Measurements from ENCODE around the gene MYOT. TPM values are rescaled to one million over a fixed set of nuclear protein-coding genes. Genes with fewer than 3 reads are reported as not detected.
"Not testable (repeated sequence)": the region's sequence is repeated elsewhere in the genome, so short reads cannot be mapped to it uniquely, and the experiment has no call there.

MYOT gene
- total RNA-seq, 1 donor, result not detected

DNA sequence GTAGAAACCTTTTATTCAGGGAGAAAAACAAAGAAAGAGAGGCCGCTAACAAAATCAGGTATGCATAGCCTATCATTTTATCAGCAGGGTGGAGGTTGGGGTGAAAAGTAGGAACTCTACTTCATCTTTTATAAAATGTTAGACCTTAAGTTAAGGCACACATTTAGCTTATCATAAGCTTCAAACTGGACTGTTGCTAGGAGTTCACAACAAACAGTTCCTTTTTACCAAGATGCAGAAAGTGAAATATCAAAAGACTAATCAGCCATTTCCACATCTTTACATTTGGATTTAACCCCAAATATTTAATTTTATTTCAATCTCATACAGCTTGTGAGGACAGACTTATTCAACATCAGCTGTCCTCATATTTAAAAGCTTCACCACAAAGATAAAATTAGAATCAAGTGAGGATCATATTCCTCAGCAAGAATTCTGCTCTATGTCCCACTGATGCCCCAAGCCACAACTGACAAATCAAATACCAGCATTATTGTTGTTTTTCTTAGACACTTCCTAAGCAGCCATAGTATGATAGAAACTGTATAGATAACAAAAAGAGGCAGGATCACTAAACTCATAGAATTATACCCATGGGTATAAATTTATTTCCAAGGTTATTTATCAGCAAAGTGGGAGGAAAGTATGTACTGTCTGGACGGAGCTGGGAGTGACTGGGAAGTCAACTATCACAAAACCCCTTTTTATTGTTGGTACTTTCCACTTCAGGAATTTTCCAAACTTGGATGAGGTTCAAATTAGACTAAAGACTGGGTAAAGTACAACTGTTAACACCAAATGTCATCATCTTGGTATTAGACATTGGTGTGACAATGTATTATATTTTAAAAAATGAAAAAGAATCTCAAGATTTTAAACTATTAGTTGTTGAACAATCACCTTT, 29.9 kb upstream of the MYOT start:
- Histone ChIP-seq H3K27me3 (ENCODE audit: insufficient read depth, low read length) (no peaks in the 10 kb centered on the region), H3K4me3 (ENCODE audit: low read length) (no peak overlapping the region), H3K9me3 (ENCODE audit: low read depth, low read length) (no peaks in the 10 kb centered on the region), H3K4me1 (ENCODE audit: insufficient read depth, low read length) (peaks cover 4% of the 10 kb centered on the region)

GRCh38 chr5:137838976-137839375, 28.7 kb upstream of the MYOT start:
- no peaks in the 10 kb centered on the region for H3K27me3 ChIP-seq (ENCODE audit: insufficient read depth, low read length)
- H3K4me1 ChIP-seq (ENCODE audit: insufficient read depth, low read length), result peaks cover 4% of the 10 kb centered on the region
- H3K4me3 ChIP-seq (ENCODE audit: low read length), result no peak overlapping the region
- H3K9me3 ChIP-seq (ENCODE audit: low read depth, low read length), result no peaks in the 10 kb centered on the region

DNA sequence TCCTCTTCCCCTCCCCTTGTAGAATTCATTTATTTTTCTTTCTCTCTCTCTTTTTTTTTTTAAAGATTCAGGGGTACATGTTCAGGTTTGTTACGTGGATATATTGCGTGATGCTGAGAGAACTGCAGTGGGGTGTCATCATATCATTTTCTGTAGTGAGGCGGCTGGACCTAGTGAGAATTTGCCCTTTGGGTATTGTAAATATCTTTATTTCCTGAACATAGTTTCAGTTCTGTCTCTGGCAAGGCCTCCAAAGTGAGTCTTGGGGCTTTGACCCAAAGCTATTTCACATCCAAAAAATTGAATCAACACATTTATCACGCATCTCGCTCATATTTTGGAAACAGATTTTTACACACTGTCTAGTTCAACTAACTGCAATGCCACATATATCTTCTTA, 25.4 kb upstream of the MYOT start:
- Histone ChIP-seq H3K4me3 (ENCODE audit: low read length) (no peak overlapping the region), H3K4me1 (ENCODE audit: insufficient read depth, low read length) (peaks cover 4% of the 10 kb centered on the region), H3K27me3 (ENCODE audit: insufficient read depth, low read length) (no peaks in the 10 kb centered on the region)

GRCh38 chr5:137843676-137844299, 23.9 kb upstream of the MYOT start:
- peaks cover 4% of the 10 kb centered on the region for H3K4me1 ChIP-seq (ENCODE audit: insufficient read depth, low read length)
- no peak overlapping the region for H3K4me3 ChIP-seq (ENCODE audit: low read length)
- no peaks in the 10 kb centered on the region for H3K9me3 ChIP-seq (ENCODE audit: low read depth, low read length)
- no peaks in the 10 kb centered on the region for H3K27me3 ChIP-seq (ENCODE audit: insufficient read depth, low read length)

More for the DNA sequence above, 25.4 kb upstream of the MYOT start:
- H3K9me3 ChIP-seq (ENCODE audit: low read depth, low read length), result no peaks in the 10 kb centered on the region

DNA sequence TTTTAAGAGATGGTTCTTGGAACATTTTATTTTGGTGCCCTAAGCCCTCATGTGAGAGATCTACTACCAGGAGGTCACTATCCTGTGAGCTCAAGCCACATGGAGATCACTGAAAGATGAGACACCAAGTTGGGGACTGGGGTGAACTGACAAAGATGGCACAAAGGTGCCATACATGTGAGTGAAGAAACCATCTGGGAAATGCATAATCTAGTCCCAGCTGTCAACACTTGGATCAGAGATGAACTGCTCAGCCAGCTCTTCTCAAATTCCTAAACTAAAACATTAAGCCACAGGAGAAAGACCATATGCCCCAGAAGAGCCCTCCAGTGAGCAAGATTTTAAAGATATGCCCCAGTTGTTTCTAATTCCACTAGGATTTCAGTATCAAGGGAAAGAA, 22.2 kb upstream of the MYOT start:
- peaks cover 4% of the 10 kb centered on the region for H3K4me1 ChIP-seq (ENCODE audit: insufficient read depth, low read length)
- no peaks in the 10 kb centered on the region for H3K27me3 ChIP-seq (ENCODE audit: insufficient read depth, low read length)
- no peak overlapping the region for H3K4me3 ChIP-seq (ENCODE audit: low read length)

GRCh38 chr5:137847687-137848086, 20.0 kb upstream of the MYOT start:
- Histone ChIP-seq H3K4me1 (ENCODE audit: insufficient read depth, low read length) (no peaks in the 10 kb centered on the region), H3K27me3 (ENCODE audit: insufficient read depth, low read length) (no peaks in the 10 kb centered on the region), H3K9me3 (ENCODE audit: low read depth, low read length) (no peaks in the 10 kb centered on the region), H3K4me3 (ENCODE audit: low read length) (no peak overlapping the region)

More for the DNA sequence above, 22.2 kb upstream of the MYOT start:
- no peaks in the 10 kb centered on the region for H3K9me3 ChIP-seq (ENCODE audit: low read depth, low read length)

GRCh38 chr5:137853165-137853564, 14.5 kb upstream of the MYOT start:
- H3K4me3 ChIP-seq (ENCODE audit: low read length); H3K4me1 ChIP-seq (ENCODE audit: insufficient read depth, low read length); H3K9me3 ChIP-seq (ENCODE audit: low read depth, low read length); H3K27me3 ChIP-seq (ENCODE audit: insufficient read depth, low read length): not testable (repeated sequence)

GRCh38 chr5:137856201-137856600, 11.5 kb upstream of the MYOT start:
- Histone ChIP-seq H3K27me3 (ENCODE audit: insufficient read depth, low read length) (no peaks in the 10 kb centered on the region), H3K9me3 (ENCODE audit: low read depth, low read length) (no peaks in the 10 kb centered on the region), H3K4me1 (ENCODE audit: insufficient read depth, low read length) (peaks cover 15% of the 10 kb centered on the region), H3K4me3 (ENCODE audit: low read length) (no peak overlapping the region)

- H3K4me1 ChIP-seq (ENCODE audit: insufficient read depth, low read length), result peaks cover 15% of the 10 kb centered on the region
- H3K9me3 ChIP-seq (ENCODE audit: low read depth, low read length), result no peaks in the 10 kb centered on the region
- no peak overlapping the region for H3K4me3 ChIP-seq (ENCODE audit: low read length)
- no peaks in the 10 kb centered on the region for H3K27me3 ChIP-seq (ENCODE audit: insufficient read depth, low read length)
Observed at GRCh38 chr5:137856916-137857862, 10.5 kb upstream of the MYOT start.

GRCh38 chr5:137858223-137858916, 9.3 kb upstream of the MYOT start:
- no peak overlapping the region for H3K4me3 ChIP-seq (ENCODE audit: low read length)
- no peaks in the 10 kb centered on the region for H3K27me3 ChIP-seq (ENCODE audit: insufficient read depth, low read length)
- no peaks in the 10 kb centered on the region for H3K9me3 ChIP-seq (ENCODE audit: low read depth, low read length)
- H3K4me1 ChIP-seq (ENCODE audit: insufficient read depth, low read length), result peaks cover 15% of the 10 kb centered on the region

GRCh38 chr5:137858954-137859353, 8.7 kb upstream of the MYOT start:
- no peaks in the 10 kb centered on the region for H3K27me3 ChIP-seq (ENCODE audit: insufficient read depth, low read length)
- H3K4me1 ChIP-seq (ENCODE audit: insufficient read depth, low read length), result peaks cover 15% of the 10 kb centered on the region
- H3K9me3 ChIP-seq (ENCODE audit: low read depth, low read length), result no peaks in the 10 kb centered on the region
- no peak overlapping the region for H3K4me3 ChIP-seq (ENCODE audit: low read length)

DNA sequence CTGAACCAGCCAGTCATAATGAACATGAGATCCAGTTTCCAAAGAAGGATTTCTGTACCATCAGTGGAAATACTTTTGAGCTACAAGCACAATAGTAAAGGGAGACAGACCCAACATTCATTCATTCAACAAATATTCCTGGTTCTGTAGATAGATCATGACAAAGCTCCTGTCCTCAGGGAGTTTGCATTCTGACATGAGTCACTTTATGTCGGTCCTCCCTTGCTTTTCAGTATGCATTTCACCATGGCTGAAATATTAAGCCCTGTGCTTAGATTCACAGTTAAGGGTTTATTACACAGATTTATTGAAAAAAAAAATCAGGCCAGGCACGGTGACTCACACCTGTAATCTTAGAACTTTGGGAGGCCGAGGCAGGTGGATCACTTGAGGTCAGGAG, 5.4 kb upstream of the MYOT start:
- Histone ChIP-seq H3K27me3 (ENCODE audit: insufficient read depth, low read length) (no peaks in the 10 kb centered on the region), H3K4me3 (ENCODE audit: low read length) (no peak overlapping the region), H3K9me3 (ENCODE audit: low read depth, low read length) (no peaks in the 10 kb centered on the region), H3K4me1 (ENCODE audit: insufficient read depth, low read length) (peaks cover 15% of the 10 kb centered on the region)

- H3K9me3 ChIP-seq (ENCODE audit: low read depth, low read length); H3K4me1 ChIP-seq (ENCODE audit: insufficient read depth, low read length); H3K27me3 ChIP-seq (ENCODE audit: insufficient read depth, low read length); H3K4me3 ChIP-seq (ENCODE audit: low read length): not testable (repeated sequence)
Observed at GRCh38 chr5:137863653-137864052, 4.0 kb upstream of the MYOT start.

DNA sequence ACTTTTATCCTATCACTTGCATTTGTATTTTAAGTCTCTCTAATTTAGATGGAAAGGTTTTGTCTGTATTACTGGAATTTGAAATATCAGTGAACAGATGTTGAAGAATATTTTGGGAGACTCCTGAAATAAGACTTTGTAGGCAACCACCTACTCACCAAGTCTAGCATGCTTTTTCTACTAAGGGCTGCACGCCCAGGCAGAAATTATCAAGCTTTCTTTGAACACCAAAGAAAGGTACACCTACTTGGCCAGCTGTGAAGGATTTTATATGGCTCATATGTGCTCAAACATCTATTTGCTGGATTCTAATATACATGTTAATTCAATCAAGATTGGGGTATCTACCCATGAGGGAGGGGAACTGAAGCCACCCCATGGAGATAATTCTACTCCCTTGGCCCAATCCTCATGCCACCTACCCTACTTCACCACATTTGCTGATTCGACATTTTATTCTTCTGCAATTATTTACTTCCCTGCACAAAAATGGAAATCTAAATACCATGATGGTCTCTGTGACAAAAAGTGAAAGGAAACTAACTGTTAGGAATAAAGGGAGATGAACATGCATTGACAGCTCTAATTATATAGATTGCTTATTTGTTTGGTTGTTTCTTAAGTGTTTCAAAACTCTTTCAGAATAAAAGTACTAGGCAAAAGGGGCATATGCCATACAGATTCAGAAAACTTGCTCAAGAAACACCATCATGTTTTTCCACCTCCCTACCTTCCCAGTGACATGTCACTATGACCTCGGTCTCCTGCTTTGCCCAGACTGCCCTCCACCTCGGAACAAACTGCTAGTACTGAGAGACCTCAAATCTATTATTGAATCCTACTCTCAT, 895 bp upstream of the MYOT start:
- no peaks in the 10 kb centered on the region for H3K9me3 ChIP-seq (ENCODE audit: low read depth, low read length)
- no peaks in the 10 kb centered on the region for H3K27me3 ChIP-seq (ENCODE audit: insufficient read depth, low read length)
- no peak overlapping the region for H3K4me3 ChIP-seq (ENCODE audit: low read length)
- H3K4me1 ChIP-seq (ENCODE audit: insufficient read depth, low read length), result no peaks in the 10 kb centered on the region

All from mononuclear cell (primary cell).